K562 (cell line): ENCODE data around the gene CNNM4. TPM values are rescaled to one million over a fixed set of nuclear protein-coding genes. Genes with fewer than 3 reads are reported as not detected.

ENCODE experiments used
- ATAC-seq: fragments of 200-7000 bp; cut with Tn5 transposase; 3 replicates; pipeline ENCODE4 v1.9.1; 2020; ENCODE audit warnings: moderate library complexity
- BruUV-seq: library from RNA; stranded (reverse); fragments of 400-500 nt; replicated peaks from 2 replicates; lab custom pipeline; 2021; lab: Mats Ljungman, UMichigan
- CTCF ChIA-PET: fragments of 300-600 bp; formaldehyde crosslinking; extraction: SDS; loops from one replicate; lab custom pipeline; 2021; ENCODE audit warnings: low intra/inter-chr PET ratio; lab: Yijun Ruan, JAX
- POLR2A ChIA-PET: fragments of 300-600, 350-650 bp; sonication (Branson Sonifier 250); formaldehyde crosslinking; extraction: SDS; loops from one replicate; lab custom pipeline; 2021; ENCODE audit warnings: antibody characterized with exemption, inconsistent platforms; lab: Yijun Ruan, JAX
- DNase-seq, 4 experiments: peaks; one replicate each; pipeline versions ENCODE4 v3.0.0 to v3.0.0-alpha.2; 2011 to 2018; ENCODE audit warnings: low spot score in 3 of 4, mixed read lengths in 3 of 4; ENCODE audit errors: extremely low read depth in 1 of 4
- FAIRE-seq: peaks from 2 replicates; lab custom pipeline; 2011; peaks lifted over from hg19 to GRCh38; lab: Jason Lieb, UNC
- H2AFZ ChIP-seq: 2 replicates; pipeline ENCODE4 v1.6.0; 2011; ENCODE audit warnings: low read depth, low read length, control low read depth, inconsistent platforms
- H3K27ac ChIP-seq: fragments of 200-600 bp; 3 replicates; pipeline ENCODE4 v1.8.0; 2011; ENCODE audit warnings: low read depth, mild to moderate bottlenecking, control low read depth, inconsistent platforms, low read length, moderate library complexity, mixed read lengths; ENCODE audit errors: extremely low read depth
- H3K27me3 ChIP-seq, 2 experiments: fragments of 300-600 bp in 1 of 2; 2 replicates in 1 of 2; 3 replicates in 1 of 2; pipeline versions ENCODE4 v1.6.0 to v1.8.0; 2011; ENCODE audit warnings: inconsistent platforms in 2 of 2, low read length in 2 of 2, mild to moderate bottlenecking in 1 of 2, mixed read lengths in 1 of 2, moderate library complexity in 1 of 2; ENCODE audit not compliant: control insufficient read depth in 2 of 2, insufficient read depth in 2 of 2
- H3K36me3 ChIP-seq: fragments of 300-600 bp; 3 replicates; pipeline ENCODE4 v1.8.0; 2011; ENCODE audit warnings: mild to moderate bottlenecking, low read length, inconsistent platforms; ENCODE audit not compliant: control insufficient read depth, insufficient read depth
- H3K4me1 ChIP-seq, 2 experiments: fragments of 200-600 bp in 1 of 2; replicated peaks in 1 of 2; 2 replicates in 1 of 2; 3 replicates in 1 of 2; pipeline versions ENCODE4 v1.5.1 to v1.8.0; 2011; ENCODE audit warnings: inconsistent platforms in 2 of 2, low read length in 2 of 2, mild to moderate bottlenecking in 1 of 2, mixed read lengths in 1 of 2, moderate library complexity in 1 of 2; ENCODE audit not compliant: control insufficient read depth in 2 of 2, insufficient read depth in 2 of 2
- H3K4me2 ChIP-seq: 2 replicates; pipeline ENCODE4 v1.6.1; 2011; ENCODE audit warnings: low read length, control low read depth, inconsistent platforms, mixed read lengths; ENCODE audit not compliant: insufficient read depth
- H3K4me3 ChIP-seq: fragments of 200-600 bp; sonication (generic), shearing (Covaris generic); 2 replicates; pipeline ENCODE4 v1.5.1; 2016; ENCODE audit warnings: control low read depth, inconsistent platforms
- H3K79me2 ChIP-seq: fragments of 200-600 bp; 3 replicates; pipeline ENCODE4 v1.8.0; 2011; ENCODE audit warnings: low read length, inconsistent platforms; ENCODE audit not compliant: control insufficient read depth, insufficient read depth
- H3K9ac ChIP-seq, 2 experiments: 2 replicates each; pipeline versions ENCODE4 v1.6.0 to v1.6.1; 2011; ENCODE audit warnings: low read depth in 2 of 2, low read length in 2 of 2, control low read depth in 1 of 2, inconsistent platforms in 1 of 2, mild to moderate bottlenecking in 1 of 2, mixed read lengths in 1 of 2; ENCODE audit not compliant: insufficient read depth in 1 of 2
- H3K9me1 ChIP-seq: one replicate; pipeline ENCODE4 v1.6.0; 2011; ENCODE audit warnings: inconsistent platforms, mild to moderate bottlenecking, low read length, moderate library complexity; ENCODE audit not compliant: control insufficient read depth, insufficient read depth
- H3K9me3 ChIP-seq: replicated peaks from 2 replicates; pipeline ENCODE4 v1.5.1; 2011; ENCODE audit warnings: low read depth, low read length, inconsistent platforms; ENCODE audit not compliant: control insufficient read depth, insufficient read depth
- H4K20me1 ChIP-seq: replicated peaks from 2 replicates; pipeline ENCODE4 v1.6.1; 2011; ENCODE audit warnings: low read length, inconsistent platforms, mixed read lengths; ENCODE audit not compliant: control insufficient read depth, insufficient read depth
- BRD9 ChIP-seq: fragments of 450-650 bp; IDR thresholded peaks from 2 replicates; pipeline ENCODE4 v1.6.1; 2018; ENCODE audit warnings: low read depth; ENCODE audit not compliant: partially characterized antibody
- CREBBP ChIP-seq: IDR thresholded peaks from one replicate; pipeline ENCODE4 v1.6.1; 2012; ENCODE audit warnings: low read depth, mild to moderate bottlenecking, control low read depth, inconsistent platforms, low read length
- HSF4 ChIP-seq: fragments of 250-450 bp; sonication (Bioruptor Pico); IDR thresholded peaks from 2 replicates; pipeline ENCODE4 v2.1.2; 2022; ENCODE audit warnings: mild to moderate bottlenecking, moderate library complexity, borderline replicate concordance
- JUN ChIP-seq, 2 experiments: sonication (generic) in 1 of 2; formaldehyde crosslinking in 1 of 2; IDR thresholded peaks; 2 replicates each; pipeline versions ENCODE4 v1.6.1 to v1.8.0; 2012 to 2022; ENCODE audit warnings: borderline replicate concordance in 2 of 2, mild to moderate bottlenecking in 2 of 2, improper control_type of control experiment in 1 of 2, low read depth in 1 of 2, low read length in 1 of 2, missing genetic modification reagents in 1 of 2
- MYNN ChIP-seq, 2 experiments: sonication (generic); formaldehyde crosslinking in 1 of 2; IDR thresholded peaks; 2 replicates each; pipeline versions ENCODE4 v1.5.0 to v1.6.1; 2016 to 2020; ENCODE audit warnings: antibody characterized with exemption in 1 of 2, missing genetic modification reagents in 1 of 2
- NFIC ChIP-seq: fragments of 450-650 bp; IDR thresholded peaks from 2 replicates; pipeline ENCODE4 v1.6.1; 2017; ENCODE audit warnings: mild to moderate bottlenecking, inconsistent platforms
- PHF21A ChIP-seq: fragments of 450-650 bp; IDR thresholded peaks from 2 replicates; pipeline ENCODE4 v1.6.1; 2017; ENCODE audit warnings: low read depth, borderline replicate concordance
- RCOR1 ChIP-seq, 2 experiments: IDR thresholded peaks; 2 replicates each; pipeline ENCODE4 v1.6.1; 2012; ENCODE audit warnings: low read depth in 2 of 2, low read length in 2 of 2, borderline replicate concordance in 1 of 2, improper control_type of control experiment in 1 of 2
- SETDB1 ChIP-seq: IDR thresholded peaks from one replicate; pipeline ENCODE4 v1.6.1; 2012; ENCODE audit warnings: low read length, control low read depth, inconsistent platforms
- SMARCC2 ChIP-seq: fragments of 450-650 bp; IDR thresholded peaks from 2 replicates; pipeline ENCODE4 v1.6.1; 2017; ENCODE audit warnings: antibody characterized with exemption, moderate library complexity, mild to moderate bottlenecking, low read depth
- SRSF1 ChIP-seq: fragments of 200-400 bp; formaldehyde crosslinking; IDR thresholded peaks from 2 replicates; pipeline ENCODE4 v1.6.1; 2017; ENCODE audit warnings: mild to moderate bottlenecking, low read depth, low read length, moderate library complexity
- TAF9B ChIP-seq: fragments of 450-650 bp; IDR thresholded peaks from 2 replicates; pipeline ENCODE4 v1.6.1; 2018; ENCODE audit warnings: mild to moderate bottlenecking; ENCODE audit not compliant: partially characterized antibody
- TFAP4 ChIP-seq: sonication (generic); formaldehyde crosslinking; IDR thresholded peaks from 2 replicates; pipeline ENCODE4 v1.8.0; 2022; ENCODE audit warnings: missing genetic modification reagents, mild to moderate bottlenecking, moderate library complexity, borderline replicate concordance
- TGIF2 ChIP-seq: sonication (generic); formaldehyde crosslinking; IDR thresholded peaks from 2 replicates; pipeline ENCODE4 v1.8.1; 2022; ENCODE audit warnings: mild to moderate bottlenecking, missing genetic modification reagents, moderate library complexity
- U2AF2 ChIP-seq: fragments of 200-400 bp; formaldehyde crosslinking; optimal IDR thresholded peaks from 2 replicates; pipeline ENCODE3; 2017; ENCODE audit warnings: low read depth, mild to moderate bottlenecking, low read length
- ZKSCAN3 ChIP-seq: fragments of 250-450 bp; sonication (Bioruptor Pico); IDR thresholded peaks from 2 replicates; pipeline ENCODE4 v1.4.0; 2020
- ZNF282 ChIP-seq: sonication (generic); formaldehyde crosslinking; IDR thresholded peaks from 2 replicates; pipeline ENCODE4 v1.8.1; 2023; ENCODE audit warnings: missing genetic modification reagents
- ZNF583 ChIP-seq: fragments of 250-450 bp; sonication (Bioruptor Pico); IDR thresholded peaks from 2 replicates; pipeline ENCODE4 v1.4.0; 2020
- WGBS: fragments of 100-300 bp; shearing (Covaris generic); methylation state at CpG from one replicate; pipeline ENCODE4 v1.1.6; 2016; ENCODE audit warnings: low coverage, mixed read lengths; ENCODE audit not compliant: insufficient coverage; ENCODE audit errors: missing lambda C conversion rate; 5-methylcytosine and 5-hydroxymethylcytosine counted together
- in situ Hi-C: fragments of 300-500 bp; cut with MboI; formaldehyde crosslinking; loops from 4 replicates; pipeline ENCODE4 v1.15.0; 2018; ENCODE audit warnings: inconsistent platforms, mixed read lengths
- intact Hi-C: fragments of 100-400 bp; cut with micrococcal nuclease; formaldehyde crosslinking; loops from 2 replicates; pipeline ENCODE4 v1.14.2; 2022
- polyA plus RNA-seq, 8 experiments: library from polyadenylated mRNA; depleted of rRNA in 4 of 8; stranded (reverse) in 5 of 8; unstranded in 3 of 8; fragments of >200 nt; fragmentation: Nextera tagmentation in 2 of 8; fragmentation: Illumina TruSeq in 1 of 8; extraction: Ambion mirVana in 2 of 8; extraction: Trizol in 1 of 8; gene quantifications; 2 replicates each; pipeline versions ENCODE4 v1.2.1 to v1.2.3, GENCODE V29; 2011 to 2014; ENCODE audit warnings: inconsistent platforms in 1 of 8, missing spikeins in 1 of 8
- total RNA-seq, 7 experiments: library from RNA; depleted of rRNA in 6 of 7; stranded (reverse); fragments of >200 nt in 6 of 7; fragmentation: Illumina TruSeq in 2 of 7; extraction: Trizol in 2 of 7; gene quantifications; 2 replicates each; pipeline versions ENCODE4 v1.2.1 to v1.2.3, GENCODE V29; 2011 to 2021; ENCODE audit warnings: low replicate concordance in 1 of 7

CNNM4 gene
- total and polyA plus RNA-seq, 9 of the 15 experiments (the other 6 are each of a cell fraction or from before 2014, with no cell fraction given): 0.96 to 6.3 (median 2.8) TPM

GRCh38 chr2:96853321-96853720 is 92.6 kb downstream of the CNNM4 start:
- DNase-seq (no peak), ATAC-seq (no peak), FAIRE-seq (no peak)
- CTCF ChIA-PET: interaction anchor here (0.9 kb wide), 1 partner anchor 107 kb away, joined by 3 read pairs; no protein-coding TSS in a partner anchor
- no peak overlapping the region for H3K4me3 ChIP-seq
- no peaks in the 10 kb centered on the region for H3K27me3 ChIP-seq
- H3K9me3 ChIP-seq: no peaks in the 10 kb centered on the region
- no TSS peak for BruUV-seq
- H3K4me1 ChIP-seq: peaks cover 4 to 19% of the 10 kb centered on the region in 2 experiments; a peak in 3 of 5 replicates
- no peak overlapping the region for H2AFZ ChIP-seq
- intact Hi-C loops (no loop called here), in situ Hi-C loops (loop anchor here (25.0 kb wide), 1 partner anchor 259 kb away; the partner anchor contains the start of gene ANKRD36)
- no peak overlapping the region for H3K4me2 ChIP-seq
- H3K9me1 ChIP-seq: no peaks in the 10 kb centered on the region
- 0 out of 2 replicates have a peak, but pooled peaks cover 3% of the 10 kb centered on the region for H4K20me1 ChIP-seq
- H3K27ac ChIP-seq: no peak overlapping the region
- H3K9ac ChIP-seq: 0 out of 4 replicates have a peak overlapping the region, but pooled peaks of 1 of the 2 experiments have one; percentile 48
- WGBS: 98% methylated on average over 13 of the region's 15 CpGs
- TF ChIP-seq NFIC (no peak), PHF21A (no peak), SMARCC2 (no peak), BRD9 (no peak), ZKSCAN3 (CRISPR knock-in tag) (no peak), MYNN (IDR thresholded peaks at IDR 0.05) (no peak), MYNN (CRISPR knock-in tag; IDR thresholded peaks at IDR 0.05) (no peak), U2AF2 (no peak), SETDB1 (no peak), CREBBP (no peak), ZNF583 (no peak), TGIF2 (CRISPR knock-in tag) (no peak), HSF4 (CRISPR knock-in tag) (no peak), JUN (IDR thresholded peaks at IDR 0.05; ENCODE audit: borderline replicate concordance, low read depth, low read length) (no peak), JUN (CRISPR knock-in tag; IDR thresholded peaks at IDR 0.05; ENCODE audit: borderline replicate concordance) (no peak), TAF9B (no peak), SRSF1 (no peak), RCOR1 (IDR thresholded peaks at IDR 0.05; ENCODE audit: borderline replicate concordance in 1 of 2, low read depth in 2 of 2, low read length in 2 of 2) (no peak), ZNF282 (CRISPR knock-in tag) (no peak), TFAP4 (CRISPR knock-in tag) (no peak)
- TF ChIP-seq, all 486 proteins: peak for 0
- Histone ChIP-seq H3K36me3 (peaks cover 53% of the 10 kb centered on the region; the same call in 2 of the 3 replicates), H3K79me2 (peaks cover 36% of the 10 kb centered on the region)
- POLR2A ChIA-PET: interaction anchor here (0.5 to 1.0 kb wide), 2 partner anchors 13 to 92 kb away, joined by 4 read pairs; no protein-coding TSS in a partner anchor
